H7 (cell line): ENCODE measurements around the gene PHLDB1. TPM values are rescaled to one million over a fixed set of nuclear protein-coding genes. Genes with fewer than 3 reads are reported as not detected.

Experiments
- DNase-seq: peaks from one replicate; pipeline ENCODE4 v3.0.0; 2012
- H3K27me3 ChIP-seq: 2 replicates; pipeline ENCODE4 v1.6.0; 2011; ENCODE audit warnings: mild to moderate bottlenecking, low read length; ENCODE audit not compliant: control insufficient read depth, insufficient read depth
- H3K36me3 ChIP-seq: replicated peaks from 2 replicates; pipeline ENCODE4 v1.5.1; 2011; ENCODE audit warnings: low read length; ENCODE audit not compliant: control insufficient read depth, insufficient read depth
- H3K4me3 ChIP-seq: 2 replicates; pipeline ENCODE4 v1.5.1; 2011; ENCODE audit warnings: low read depth, mild to moderate bottlenecking, control low read depth, low read length, moderate library complexity; ENCODE audit not compliant: insufficient read depth
- total RNA-seq: library from RNA; depleted of rRNA; stranded (reverse); fragments of >200 nt; shearing (Covaris generic); gene quantifications from 2 replicates; pipeline ENCODE4 v1.2.3, GENCODE V29; 2014

Gene PHLDB1
- total RNA-seq, 1 experiment from 2014 or later, result 48.7 TPM

GRCh38 chr11:118635642-118636041 is 28.2 kb downstream of the PHLDB1 start:
- Histone ChIP-seq H3K4me3 (peak overlapping the region; percentile 58; the same call in 1 of the 2 replicates), H3K27me3 (no peaks in the 10 kb centered on the region), H3K36me3 (peaks cover 12% of the 10 kb centered on the region)
- no peak for DNase-seq

- DNase-seq, result no peak
- peaks cover 15% of the 10 kb centered on the region for H3K36me3 ChIP-seq
- H3K4me3 ChIP-seq, result no peak overlapping the region
- H3K27me3 ChIP-seq, result no peaks in the 10 kb centered on the region
These were observed 29.3 kb downstream of the PHLDB1 start for GRCh38 chr11:118636569-118637290.

- Histone ChIP-seq H3K36me3 (peaks cover 20% of the 10 kb centered on the region), H3K27me3 (no peaks in the 10 kb centered on the region), H3K4me3 (no peak overlapping the region)
- DNase-seq, result no peak
These were observed 31.3 kb downstream of the PHLDB1 start for GRCh38 chr11:118638726-118639125.

- H3K27me3 ChIP-seq, result no peaks in the 10 kb centered on the region
- DNase-seq, result no peak
- H3K36me3 ChIP-seq, result peaks cover 26% of the 10 kb centered on the region
- no peak overlapping the region for H3K4me3 ChIP-seq
These were observed 32.5 kb downstream of the PHLDB1 start for GRCh38 chr11:118639899-118640298.

GRCh38 chr11:118640332-118641154 is 33.1 kb downstream of the PHLDB1 start:
- DNase-seq, result no peak
- peaks cover 29% of the 10 kb centered on the region for H3K36me3 ChIP-seq
- H3K27me3 ChIP-seq, result no peaks in the 10 kb centered on the region
- no peak overlapping the region for H3K4me3 ChIP-seq

GRCh38 chr11:118641397-118642019 is 34.1 kb downstream of the PHLDB1 start:
- H3K27me3 ChIP-seq, result no peaks in the 10 kb centered on the region
- H3K4me3 ChIP-seq, result no peak overlapping the region
- peaks cover 25% of the 10 kb centered on the region for H3K36me3 ChIP-seq
- no peak for DNase-seq

- H3K4me3 ChIP-seq, result no peak overlapping the region
- H3K27me3 ChIP-seq, result no peaks in the 10 kb centered on the region
- H3K36me3 ChIP-seq, result peaks cover 23% of the 10 kb centered on the region
- no peak for DNase-seq
These were observed 36.0 kb downstream of the PHLDB1 start for GRCh38 chr11:118643142-118643994.

GRCh38 chr11:118643995-118644345 is 36.6 kb downstream of the PHLDB1 start:
- DNase-seq, result no peak
- peaks cover 25% of the 10 kb centered on the region for H3K36me3 ChIP-seq
- no peaks in the 10 kb centered on the region for H3K27me3 ChIP-seq
- no peak overlapping the region for H3K4me3 ChIP-seq

- no peak for DNase-seq
- H3K36me3 ChIP-seq, result peaks cover 23% of the 10 kb centered on the region
- H3K27me3 ChIP-seq, result no peaks in the 10 kb centered on the region
- no peak overlapping the region for H3K4me3 ChIP-seq
These were observed 37.1 kb downstream of the PHLDB1 start for GRCh38 chr11:118644496-118644895.

GRCh38 chr11:118645066-118645715 is 37.8 kb downstream of the PHLDB1 start:
- H3K4me3 ChIP-seq, result no peak overlapping the region

GRCh38 chr11:118646393-118646792 is 39.0 kb downstream of the PHLDB1 start:
- H3K4me3 ChIP-seq, result no peak overlapping the region
- H3K36me3 ChIP-seq, result peaks cover 29% of the 10 kb centered on the region

More at GRCh38 chr11:118645066-118645715, 37.8 kb downstream of the PHLDB1 start:
- DNase-seq, result no peak
- no peaks in the 10 kb centered on the region for H3K27me3 ChIP-seq
- peaks cover 24% of the 10 kb centered on the region for H3K36me3 ChIP-seq

GRCh38 chr11:118648291-118648690 is 40.9 kb downstream of the PHLDB1 start:
- Histone ChIP-seq H3K27me3 (no peaks in the 10 kb centered on the region), H3K36me3 (peaks cover 31% of the 10 kb centered on the region), H3K4me3 (no peak overlapping the region)
- DNase-seq, result no peak

More at GRCh38 chr11:118646393-118646792, 39.0 kb downstream of the PHLDB1 start:
- H3K27me3 ChIP-seq, result no peaks in the 10 kb centered on the region
- DNase-seq, result no peak

- H3K36me3 ChIP-seq, result peaks cover 25% of the 10 kb centered on the region
These were observed 42.5 kb downstream of the PHLDB1 start for GRCh38 chr11:118649941-118650340.

GRCh38 chr11:118650366-118650765 is 43.0 kb downstream of the PHLDB1 start:
- Histone ChIP-seq H3K36me3 (peaks cover 22% of the 10 kb centered on the region), H3K27me3 (no peaks in the 10 kb centered on the region), H3K4me3 (no peak overlapping the region)
- DNase-seq, result no peak

More at GRCh38 chr11:118649941-118650340, 42.5 kb downstream of the PHLDB1 start:
- Histone ChIP-seq H3K4me3 (no peak overlapping the region), H3K27me3 (no peaks in the 10 kb centered on the region)
- no peak for DNase-seq
